GM21576 (cell line): ENCODE measurements around the gene SIK3.
A peak's percentile ranks its signal among the peaks of the same experiment; 100 is the strongest.
"Not testable (repeated sequence)": the region's sequence is repeated elsewhere in the genome, so short reads cannot be mapped to it uniquely, and the experiment has no call there.

ENCODE experiments used
- ATAC-seq: cut with Tn5 transposase; IDR thresholded peaks from one replicate; pipeline ENCODE4 v1.9.1; 2021; ENCODE audit warnings: mild to moderate bottlenecking, moderate library complexity; ENCODE audit not compliant: unreplicated experiment

The SIK3 gene

DNA sequence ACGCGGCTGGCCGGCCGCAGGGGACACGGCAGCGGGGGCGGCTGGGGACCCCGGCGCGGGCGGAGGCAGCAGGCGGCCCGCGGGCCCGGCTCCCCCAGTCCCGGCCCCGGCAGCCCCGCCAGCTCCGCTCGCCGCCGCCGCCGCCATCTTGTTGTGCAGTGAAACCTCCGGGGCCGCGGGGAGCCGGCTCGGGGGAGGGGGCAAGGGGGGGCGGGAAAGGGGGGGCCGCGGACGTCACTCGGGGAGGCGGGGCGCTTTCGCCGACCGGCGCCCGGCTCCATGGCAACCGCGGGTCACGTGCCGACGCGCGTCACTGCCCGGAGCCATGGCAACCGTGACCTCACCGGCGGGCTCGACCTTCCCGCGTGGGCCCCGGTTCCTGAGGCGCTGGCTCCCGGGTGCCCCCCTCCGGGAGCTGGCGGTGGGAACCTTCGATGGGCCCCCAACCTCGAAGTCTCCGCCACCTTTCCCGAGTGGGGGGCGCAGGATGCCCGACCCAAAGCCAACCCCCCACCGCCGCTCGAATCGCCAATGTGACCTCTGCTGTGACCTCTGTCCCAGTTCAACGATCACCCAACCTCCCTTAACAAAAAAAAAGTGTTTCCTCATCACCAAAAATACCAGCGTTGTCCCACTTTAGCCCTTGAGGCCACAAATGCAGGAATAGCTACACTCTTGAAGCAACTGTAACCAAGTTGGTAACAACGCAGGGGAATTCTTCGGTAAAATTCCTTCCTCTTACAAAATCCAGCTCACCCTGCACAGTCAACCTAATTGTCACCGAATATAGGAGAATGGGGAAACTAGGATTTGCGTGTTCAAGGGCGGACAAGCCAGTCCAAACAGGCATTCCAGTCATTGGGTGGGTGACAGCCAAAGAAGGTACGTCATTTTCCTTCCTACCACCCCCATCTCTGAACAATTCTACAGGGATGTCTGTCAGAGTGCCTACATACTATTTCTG is at the start of gene SIK3:
Gene SIK3, minus strand, starts transcription at position 160 of the 964 bp plus-strand sequence. Its CDS starts 13 bp downstream, at position 147.
- peak; percentile 64 for ATAC-seq

DNA sequence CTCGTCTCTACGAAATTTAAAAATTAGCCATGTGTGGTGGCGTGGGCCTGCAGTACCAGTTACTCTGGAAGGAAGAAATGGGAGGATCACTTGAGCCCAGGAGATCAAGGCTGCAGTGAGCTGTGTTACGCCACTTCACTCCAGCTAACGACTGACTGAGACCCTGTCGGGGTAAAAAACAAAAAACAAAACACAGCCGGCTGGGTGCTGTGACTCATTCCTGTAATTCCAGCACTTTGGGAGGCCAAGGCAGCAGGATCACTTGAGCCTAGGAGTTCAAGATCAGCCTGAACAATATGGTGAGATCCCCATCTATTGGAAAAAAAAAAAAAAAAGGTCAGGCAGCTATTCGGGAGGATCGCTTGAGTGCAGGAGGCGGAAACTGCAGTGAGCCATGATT is 48.3 kb upstream of the SIK3 start:
- no peak for ATAC-seq

DNA sequence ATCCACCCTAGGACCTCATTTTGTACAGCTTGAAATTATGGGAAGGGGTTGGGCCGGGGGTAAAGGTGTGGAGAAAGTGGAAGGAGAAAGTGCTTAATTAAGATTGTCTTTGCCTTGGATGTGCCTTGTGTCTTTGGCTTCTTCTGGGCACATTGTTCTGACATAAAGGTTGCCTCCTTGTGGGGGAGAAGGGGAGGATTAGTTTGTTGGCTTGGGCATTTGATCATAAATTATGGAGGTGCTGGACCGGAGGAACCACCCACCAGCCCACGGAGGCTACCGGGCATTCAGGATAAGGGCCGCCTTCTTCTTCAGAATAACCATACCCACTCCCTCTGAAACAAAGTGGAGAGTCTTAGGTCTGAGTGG is 47.1 kb upstream of the SIK3 start:
- no peak for ATAC-seq

DNA sequence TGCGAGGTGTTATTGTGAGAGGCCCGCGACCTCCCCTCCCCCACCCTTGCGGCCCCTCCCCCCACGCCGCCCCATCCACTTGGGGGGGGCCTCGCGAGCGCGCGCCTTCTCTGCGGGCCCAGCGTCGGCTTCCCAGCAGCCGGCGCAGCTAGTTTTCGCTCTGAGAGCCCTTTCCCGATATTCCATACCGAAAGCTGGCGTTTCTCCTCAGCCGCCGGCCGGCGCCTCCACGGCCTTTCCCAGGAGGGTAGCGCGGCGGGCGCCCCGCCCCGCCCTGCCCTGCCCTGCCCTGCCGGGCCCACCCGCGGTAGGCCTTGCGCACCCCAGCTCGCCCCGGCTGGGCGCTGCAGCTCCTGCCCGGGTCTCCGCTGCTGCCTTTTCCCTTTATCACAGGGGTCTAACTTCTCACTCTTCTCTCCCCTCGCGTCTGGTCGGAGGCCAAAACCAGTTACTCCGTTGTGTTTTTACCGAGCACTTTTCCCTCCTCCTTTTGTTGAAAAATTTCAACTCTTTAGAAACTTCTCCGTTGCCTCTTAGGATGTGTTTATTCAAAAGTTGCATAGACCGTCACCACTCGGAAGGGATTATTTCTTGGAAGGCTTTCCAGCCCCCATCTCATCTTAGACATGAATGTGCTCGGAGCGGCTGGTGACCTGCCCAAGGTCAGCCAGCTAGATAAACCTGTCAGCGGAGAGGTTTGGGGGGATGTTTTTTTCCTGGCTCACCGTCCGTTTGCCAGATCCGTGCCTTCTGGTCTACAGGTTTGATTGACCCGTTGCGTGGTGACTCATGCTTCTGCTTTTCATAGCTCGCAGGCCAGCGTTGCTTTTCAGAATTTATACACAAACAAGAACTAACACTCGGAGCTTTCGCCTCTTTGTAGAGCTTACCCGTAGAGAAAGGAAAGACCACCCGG is 46.5 kb upstream of the SIK3 start:
- ATAC-seq: peak; percentile 42

DNA sequence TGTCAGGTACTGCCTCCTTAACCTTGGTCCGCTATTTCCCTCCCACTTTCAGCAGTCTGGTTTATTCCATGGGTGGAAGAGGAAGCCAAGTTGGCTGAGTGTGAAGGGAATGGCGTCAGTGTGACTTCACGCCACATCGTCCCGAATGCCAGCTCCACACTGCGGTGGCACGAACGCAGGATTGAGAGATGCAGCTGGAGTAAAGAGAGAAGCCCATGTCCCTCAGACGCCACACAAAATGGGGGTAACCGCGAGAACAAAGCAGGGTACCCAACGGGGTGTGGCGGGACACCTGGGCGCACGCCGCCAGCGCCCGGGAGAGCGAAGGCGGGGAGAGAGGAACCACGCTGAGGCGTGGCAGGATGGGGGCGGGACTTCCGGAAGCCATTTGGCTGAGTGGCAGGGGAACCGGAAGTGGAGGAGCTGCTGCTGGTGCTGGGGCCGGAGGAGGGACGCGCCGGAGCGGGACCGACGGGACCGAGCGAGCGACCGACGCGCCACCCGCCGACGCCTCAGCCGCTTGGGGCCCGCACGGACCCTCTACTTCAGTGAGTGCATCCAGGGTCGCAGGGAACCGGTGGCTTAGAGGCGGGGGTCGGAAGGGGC is 45.7 kb upstream of the SIK3 start, which contains the start of gene PAFAH1B2:
Gene PAFAH1B2, plus strand, starts transcription at position 417 of the 606 bp plus-strand sequence. CDS start 8,161 bp downstream, outside the sequence.
- peak; percentile 97 for ATAC-seq

DNA sequence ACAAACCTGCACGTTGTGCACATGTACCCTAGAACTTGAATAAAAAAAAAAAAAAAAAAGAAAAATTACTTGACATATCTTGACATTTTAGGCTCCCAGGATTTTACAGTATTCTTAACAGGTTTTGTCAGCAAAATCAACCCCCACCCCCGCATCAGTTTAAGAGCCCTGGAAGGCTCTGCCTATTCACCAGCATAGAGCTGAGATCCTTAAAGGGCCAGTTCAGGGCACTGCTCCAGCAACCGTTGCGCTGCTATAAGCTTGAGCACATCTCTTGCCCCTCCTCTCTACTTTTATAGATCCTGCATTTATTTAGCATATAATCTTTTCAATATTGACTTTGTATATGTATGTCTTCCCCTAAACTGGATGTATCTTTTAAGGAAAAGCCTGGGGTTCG is 45.2 kb upstream of the SIK3 start:
- ATAC-seq: no peak

DNA sequence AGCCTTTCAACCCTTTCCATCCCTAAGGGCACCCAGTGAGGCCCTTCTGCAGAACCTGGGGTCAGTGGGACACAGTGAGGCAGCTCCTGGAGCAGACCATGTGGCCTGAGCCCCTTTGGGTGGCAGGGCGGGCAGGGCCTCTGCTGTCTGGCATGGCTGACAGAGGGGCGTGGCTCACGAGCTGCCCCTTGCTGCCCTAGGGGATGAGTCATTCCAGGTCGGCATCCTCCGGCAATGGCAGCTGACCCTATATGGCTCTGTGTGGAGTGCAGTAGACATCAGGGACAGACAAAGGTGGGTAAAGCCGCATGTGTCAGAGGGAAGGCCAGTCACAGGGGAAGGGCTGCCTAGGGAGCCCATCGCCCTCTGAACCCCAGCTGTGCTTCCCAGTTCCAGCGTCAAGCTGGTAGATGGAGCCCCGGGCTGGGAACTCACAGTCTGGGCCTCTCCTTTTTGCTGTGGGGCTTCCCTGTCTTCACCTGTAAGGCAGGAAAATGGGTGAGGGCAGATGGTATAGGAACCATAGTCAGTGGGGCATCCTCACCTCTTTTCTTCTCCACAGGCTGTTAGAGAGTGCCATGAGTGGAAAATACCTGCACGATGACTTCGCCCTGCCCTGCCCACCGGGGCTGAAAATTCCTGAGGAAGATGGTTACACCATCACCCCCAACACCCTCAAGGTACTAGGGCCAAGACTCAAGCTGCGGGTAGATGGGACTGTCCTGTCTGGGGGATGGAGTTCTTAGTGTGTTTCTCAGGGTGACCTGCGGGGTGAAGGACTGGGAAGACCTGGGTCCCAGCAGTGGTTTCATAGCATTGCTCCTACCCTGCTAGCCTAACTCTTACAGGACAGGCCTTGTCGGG is 39.2 kb upstream of the SIK3 start:
- not testable (repeated sequence) for ATAC-seq

DNA sequence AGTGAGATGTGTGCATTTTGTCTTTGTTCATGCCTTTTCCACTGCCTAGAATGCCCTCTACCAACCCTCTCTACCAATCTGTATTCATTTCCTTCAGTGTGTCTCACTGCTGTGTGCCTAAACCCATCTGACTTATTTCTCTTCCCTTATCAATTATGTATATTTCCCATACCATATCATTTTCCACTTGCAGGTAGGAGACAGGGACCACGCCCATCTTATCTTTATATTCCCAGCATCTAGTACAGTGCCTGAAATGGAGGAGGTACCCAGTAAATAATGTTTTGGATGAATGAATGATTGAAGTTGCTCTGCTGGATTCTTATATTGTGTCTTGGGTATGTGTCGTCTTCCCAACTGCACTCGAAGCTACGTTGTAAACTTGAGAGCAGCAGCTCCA is 36.8 kb upstream of the SIK3 start:
- ATAC-seq: not testable (repeated sequence)

DNA sequence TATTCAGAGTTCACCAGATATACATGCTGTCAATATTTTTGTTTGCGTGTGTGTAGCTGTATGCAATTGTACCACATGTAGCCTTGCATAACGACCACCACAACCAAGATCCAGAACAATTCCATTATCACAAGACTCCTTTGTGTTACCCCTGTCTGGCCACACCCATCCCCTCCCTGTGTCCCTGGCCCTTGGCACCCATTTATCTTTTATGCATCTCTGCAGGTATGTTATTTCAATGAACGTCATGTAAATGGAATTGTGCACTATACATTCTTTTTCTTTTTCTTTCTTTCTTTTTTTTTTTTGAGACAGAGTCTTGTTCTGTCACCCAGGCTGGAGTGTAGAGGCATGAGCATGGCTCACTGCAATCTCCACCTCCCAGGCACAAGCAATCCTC is 36.2 kb upstream of the SIK3 start:
- no peak for ATAC-seq

DNA sequence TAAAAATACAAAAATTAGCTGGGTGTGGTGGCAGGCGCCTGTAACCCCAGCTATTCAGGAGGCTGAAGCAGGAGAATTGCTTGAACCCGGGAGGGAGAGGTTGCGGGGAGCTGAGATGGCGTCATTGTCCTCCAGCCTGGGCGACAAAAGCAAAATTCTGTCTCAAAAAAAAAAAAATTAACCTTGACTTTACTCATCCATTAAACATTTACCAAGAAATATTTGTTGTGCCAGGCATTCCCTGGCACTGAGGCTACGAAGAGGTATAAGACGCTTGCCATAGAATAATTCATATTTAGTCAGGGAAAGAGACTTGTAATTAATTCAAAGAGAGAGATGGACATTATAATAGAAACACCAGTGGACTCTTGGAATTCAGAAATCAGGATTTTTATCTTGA is 32.7 kb upstream of the SIK3 start:
- no peak for ATAC-seq

DNA sequence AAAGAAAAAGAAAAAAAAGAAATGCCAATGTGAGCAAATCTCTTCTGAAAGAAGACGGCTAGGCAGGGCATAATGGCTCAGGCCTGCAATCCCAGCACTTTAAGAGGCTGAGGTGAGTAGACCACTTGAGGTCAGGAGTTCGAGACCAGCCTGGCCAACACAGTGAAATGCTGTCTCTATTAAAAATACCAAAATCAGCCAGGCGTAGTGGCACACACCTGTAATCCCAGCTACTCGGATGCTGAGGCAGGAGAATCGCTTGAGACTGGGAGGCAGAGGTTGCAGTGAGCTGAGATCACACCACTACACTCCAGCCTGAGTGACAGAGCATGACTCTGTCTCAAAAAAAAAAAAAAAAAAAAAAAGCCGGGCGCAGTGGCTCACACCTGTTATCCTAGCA is 32.2 kb upstream of the SIK3 start:
- not testable (repeated sequence) for ATAC-seq

DNA sequence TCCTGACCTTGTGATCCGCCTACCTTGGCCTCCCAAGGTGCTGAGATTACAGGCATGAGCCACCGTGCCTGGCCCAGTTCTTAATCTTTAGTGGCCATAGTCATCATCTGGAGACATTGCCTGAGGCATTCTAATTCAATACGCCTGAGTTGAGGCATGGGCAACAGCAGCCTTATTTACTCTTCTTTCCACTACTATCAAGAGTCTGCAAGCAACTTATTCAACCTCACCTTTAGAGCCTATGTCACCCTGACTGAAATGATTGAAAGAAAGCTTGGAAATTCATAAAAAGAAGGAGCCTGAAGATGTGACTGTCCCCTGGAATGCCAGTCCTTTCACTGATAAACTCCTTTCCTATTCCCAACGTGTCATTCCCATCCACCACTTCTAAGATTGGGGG is 30.1 kb upstream of the SIK3 start:
- ATAC-seq: no peak

DNA sequence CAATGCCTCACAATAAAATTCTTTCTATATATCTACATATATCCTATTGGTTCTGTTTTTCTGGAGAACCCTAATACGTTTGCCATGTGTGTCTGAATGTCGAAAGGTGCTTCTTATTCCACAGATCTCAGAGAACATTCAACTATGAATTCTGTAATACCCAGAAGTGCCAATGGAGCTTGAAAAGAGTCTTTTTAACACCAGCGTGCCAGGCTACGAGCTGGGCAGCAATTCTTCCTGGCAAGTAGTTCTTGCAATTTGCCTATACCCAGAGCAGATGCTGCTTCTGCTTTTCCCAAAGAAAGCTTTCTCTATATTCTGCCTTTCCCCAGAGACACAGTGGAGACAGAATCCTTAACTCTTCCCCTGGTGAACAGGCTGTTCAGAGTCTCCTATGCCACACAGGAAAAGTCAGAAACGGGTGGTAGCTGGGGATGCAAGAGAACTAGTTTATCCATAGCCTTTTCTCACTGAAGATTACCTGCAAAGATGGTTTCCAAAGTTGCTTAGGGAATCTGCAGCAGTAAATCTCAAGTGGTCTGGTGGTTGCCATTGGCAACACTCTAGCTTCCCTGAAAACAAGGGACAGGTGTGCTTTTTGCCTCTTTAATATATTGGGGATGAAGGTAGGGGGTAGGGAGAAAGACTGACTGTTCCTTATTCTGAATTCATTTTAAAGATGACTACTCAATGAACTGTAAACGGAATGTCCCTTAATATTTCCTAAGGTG is 29.1 kb upstream of the SIK3 start:
- ATAC-seq: no peak

DNA sequence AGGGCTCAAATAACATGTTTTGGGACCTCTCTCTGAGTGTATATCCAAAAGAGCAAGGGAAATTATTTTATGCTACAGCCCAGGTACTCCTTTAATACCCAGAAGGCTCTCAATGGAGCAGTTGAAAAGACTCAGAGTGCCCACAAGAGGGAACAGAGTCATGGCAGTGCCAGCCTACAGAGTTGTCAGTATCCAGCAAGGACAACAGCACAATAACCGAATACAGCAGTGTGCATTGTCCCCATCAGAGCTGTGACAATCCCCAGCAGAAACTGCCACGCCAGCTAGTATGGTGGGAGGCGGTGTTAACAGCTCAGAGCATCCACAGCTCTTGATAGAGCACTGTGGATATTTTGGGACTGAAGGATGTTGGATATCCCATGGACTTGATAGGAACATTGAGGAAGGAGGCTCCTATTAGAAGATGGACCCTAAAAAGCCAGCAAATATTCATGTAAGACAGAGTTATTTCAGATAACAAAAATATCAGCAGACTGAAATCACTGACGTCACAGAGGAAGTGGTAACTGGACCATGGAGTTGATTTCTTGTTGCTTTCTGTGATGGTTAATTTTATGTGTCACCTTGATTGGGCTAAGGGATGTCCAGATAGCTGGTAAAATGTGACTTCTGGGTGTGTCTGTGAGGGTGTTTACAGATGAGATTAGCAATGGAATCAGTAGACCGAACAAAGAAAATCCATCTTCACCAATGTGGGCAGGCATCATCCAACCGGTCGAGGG is 28.2 kb upstream of the SIK3 start:
- ATAC-seq: no peak

DNA sequence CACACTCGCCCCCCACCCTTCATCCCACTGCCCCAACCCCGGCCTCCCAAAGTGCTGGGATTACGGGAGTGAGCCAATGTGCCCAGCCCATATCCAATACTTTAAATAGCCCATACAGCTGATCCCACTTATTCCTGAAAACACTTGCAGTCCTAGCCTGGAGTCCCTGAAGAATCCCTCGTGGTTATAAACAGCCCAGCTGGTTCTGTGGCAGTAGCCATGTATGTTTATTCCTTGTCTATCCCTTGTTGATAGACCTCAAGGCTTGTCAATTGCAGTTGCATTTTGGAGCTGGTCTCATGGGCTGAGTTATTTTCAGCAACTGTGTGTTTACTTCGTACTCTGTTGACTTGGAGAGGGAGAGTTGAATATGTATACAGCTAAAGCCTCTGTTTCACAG is 24.3 kb upstream of the SIK3 start:
- no peak for ATAC-seq

DNA sequence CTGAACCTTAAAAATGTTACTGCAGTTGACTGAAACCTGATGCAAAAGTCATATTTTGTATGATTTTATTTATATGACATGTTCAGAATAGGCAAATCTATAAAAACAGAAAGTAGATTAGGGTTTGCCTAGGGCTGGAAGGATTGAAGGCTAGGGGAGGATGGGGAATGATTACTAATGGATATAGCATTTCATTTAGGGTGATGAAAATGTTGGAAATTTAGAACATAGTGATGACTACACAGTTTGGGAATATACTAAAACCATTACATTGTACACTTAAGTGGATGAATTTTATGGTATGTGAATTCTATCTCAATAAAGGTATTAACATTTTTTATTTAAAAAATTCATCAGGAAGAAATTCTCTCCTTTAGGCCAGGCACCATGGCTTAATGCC is 22.9 kb upstream of the SIK3 start:
- no peak for ATAC-seq

DNA sequence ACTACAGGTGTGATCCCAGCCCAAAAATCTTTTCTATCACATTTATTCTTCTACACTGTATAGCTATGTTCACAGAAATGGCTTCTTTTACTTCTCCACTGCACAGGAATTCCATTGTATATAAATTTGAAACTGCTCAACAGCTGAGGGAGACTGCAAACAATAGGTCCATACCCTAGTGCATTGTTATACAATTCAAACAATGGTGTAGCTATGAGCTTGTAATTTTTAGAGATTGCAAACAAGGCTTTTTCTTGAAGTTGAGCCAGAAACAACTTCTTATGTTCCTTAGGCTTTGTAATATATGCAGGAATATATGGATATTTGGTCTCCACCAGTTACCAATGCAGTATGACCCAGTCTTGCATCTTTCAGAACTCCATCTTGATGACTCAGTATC is 19.5 kb upstream of the SIK3 start:
- no peak for ATAC-seq

DNA sequence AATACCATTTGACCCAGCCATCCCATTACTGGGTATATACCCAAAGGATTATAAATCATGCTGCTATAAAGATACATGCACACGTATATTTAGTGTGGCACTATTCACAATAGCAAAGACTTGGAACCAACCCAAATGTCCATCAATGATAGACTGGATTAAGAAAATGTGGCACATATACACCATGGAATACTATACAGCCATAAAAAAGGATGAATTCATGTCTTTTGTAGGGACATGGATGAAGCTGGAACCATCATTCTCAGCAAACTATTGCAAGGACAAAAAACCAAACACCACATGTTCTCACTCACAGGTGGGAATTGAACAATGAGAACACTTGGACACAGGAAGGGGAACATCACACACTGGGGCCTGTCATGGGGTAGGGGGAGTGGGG is 14.7 kb upstream of the SIK3 start:
- not testable (repeated sequence) for ATAC-seq

DNA sequence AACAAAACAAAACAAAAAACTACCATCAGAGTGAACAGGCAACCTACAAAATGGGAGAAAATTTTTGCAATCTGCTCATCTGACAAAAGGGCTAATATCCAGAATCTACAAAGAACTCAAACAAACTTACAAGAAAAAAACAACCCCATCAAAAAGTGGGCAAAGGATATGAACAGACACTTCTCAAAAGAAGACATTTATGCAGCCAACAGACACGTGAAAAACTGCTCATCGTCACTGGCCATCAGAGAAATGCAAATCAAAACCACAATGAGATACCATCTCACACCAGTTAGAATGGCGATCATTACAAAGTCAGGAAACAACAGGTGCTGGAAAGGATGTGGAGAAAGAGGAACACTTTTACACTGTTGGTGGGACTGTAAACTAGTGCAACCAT is 14.3 kb upstream of the SIK3 start:
- not testable (repeated sequence) for ATAC-seq
